ENCODE measurements around the gene UBL4B. TPM values are rescaled to one million over a fixed set of nuclear protein-coding genes. Genes with fewer than 3 reads are reported as not detected.
"Not testable (repeated sequence)": the region's sequence is repeated elsewhere in the genome, so short reads cannot be mapped to it uniquely, and the experiment has no call there.

UBL4B gene
- not detected in 2 replicates for total RNA-seq

- DNase-seq (ENCODE audit: low read depth): no peak
Observed at GRCh38 chr1:110112143-110112542, at the start of gene UBL4B. TSS of gene UBL4B (plus strand) at chr1:110112443. CDS start at chr1:110112535, 92 bp downstream.

GRCh38 chr1:110062612-110063011, 49.6 kb upstream of the UBL4B start:
- DNase-seq (ENCODE audit: low read depth): no peak

GRCh38 chr1:110063781-110064180, 48.5 kb upstream of the UBL4B start:
- no peak for DNase-seq (ENCODE audit: low read depth)

- DNase-seq (ENCODE audit: low read depth): no peak
Observed at GRCh38 chr1:110064576-110065337, 47.5 kb upstream of the UBL4B start.

- DNase-seq (ENCODE audit: low read depth): no peak
Observed at GRCh38 chr1:110065841-110066240, 46.4 kb upstream of the UBL4B start.

GRCh38 chr1:110067479-110067892, 44.8 kb upstream of the UBL4B start:
- no peak for DNase-seq (ENCODE audit: low read depth)

GRCh38 chr1:110067893-110068645, 44.2 kb upstream of the UBL4B start:
- DNase-seq (ENCODE audit: low read depth): no peak

GRCh38 chr1:110068646-110069403, 43.4 kb upstream of the UBL4B start:
- DNase-seq (ENCODE audit: low read depth): no peak

- DNase-seq (ENCODE audit: low read depth): no peak
Observed at GRCh38 chr1:110069404-110070281, 42.6 kb upstream of the UBL4B start.

- no peak for DNase-seq (ENCODE audit: low read depth)
Observed at GRCh38 chr1:110070282-110070669, 42.0 kb upstream of the UBL4B start.

GRCh38 chr1:110070671-110071242, 41.5 kb upstream of the UBL4B start, which contains the start of gene ALX3:
TSS of gene ALX3 (minus strand) at chr1:110070672. CDS start at chr1:110070612, 60 bp downstream.
- no peak for DNase-seq (ENCODE audit: low read depth)

- no peak for DNase-seq (ENCODE audit: low read depth)
Observed at GRCh38 chr1:110074166-110074565, 38.1 kb upstream of the UBL4B start.

- DNase-seq (ENCODE audit: low read depth): peak; percentile 41
Observed at GRCh38 chr1:110076789-110077500, 35.3 kb upstream of the UBL4B start.

- DNase-seq (ENCODE audit: low read depth): not testable (repeated sequence)
Observed at GRCh38 chr1:110079995-110080394, 32.2 kb upstream of the UBL4B start.

GRCh38 chr1:110081061-110081460, 31.2 kb upstream of the UBL4B start:
- DNase-seq (ENCODE audit: low read depth): no peak

GRCh38 chr1:110082477-110082876, 29.8 kb upstream of the UBL4B start:
- no peak for DNase-seq (ENCODE audit: low read depth)

- DNase-seq (ENCODE audit: low read depth): no peak
Observed at GRCh38 chr1:110083061-110083865, 29.0 kb upstream of the UBL4B start.

GRCh38 chr1:110083866-110084226, 28.4 kb upstream of the UBL4B start:
- no peak for DNase-seq (ENCODE audit: low read depth)

Measured in renal cortical epithelial cell (primary cell).